Neutrophil (primary cell): Measurements from ENCODE around the gene RBFOX2.

Experiments used
- H3K27ac ChIP-seq: fragments of 200-600 bp; sonication (generic); 2 replicates; pipeline ENCODE4 v1.5.1; 2016; ENCODE audit warnings: mild to moderate bottlenecking, moderate library complexity
- H3K27me3 ChIP-seq: fragments of 200-600 bp; sonication (generic); 2 replicates; pipeline ENCODE4 v1.6.0; 2016; ENCODE audit warnings: mild to moderate bottlenecking
- H3K36me3 ChIP-seq: fragments of 200-600 bp; sonication (generic); 2 replicates; pipeline ENCODE4 v1.5.1; 2017
- H3K4me1 ChIP-seq, 2 experiments: fragments of 200-600 bp in 1 of 2; sonication (generic) in 1 of 2; 1 replicate in 1 of 2; 2 replicates in 1 of 2; pipeline versions ENCODE4 v1.5.1 to v1.6.1; 2013 to 2016; ENCODE audit warnings: low read depth in 1 of 2, low read length in 1 of 2, mild to moderate bottlenecking in 1 of 2, moderate library complexity in 1 of 2; ENCODE audit not compliant: control insufficient read depth in 1 of 2, insufficient read depth in 1 of 2
- H3K4me3 ChIP-seq, 2 experiments: fragments of 200-600 bp in 1 of 2; sonication (generic) in 1 of 2; 1 replicate in 1 of 2; 2 replicates in 1 of 2; pipeline ENCODE4 v1.5.1; 2013 to 2016; ENCODE audit warnings: low read depth in 1 of 2, low read length in 1 of 2, mild to moderate bottlenecking in 1 of 2, moderate library complexity in 1 of 2
- H3K9me3 ChIP-seq: fragments of 200-600 bp; sonication (generic); 2 replicates; pipeline ENCODE4 v1.5.1; 2016
- TF ChIP-seq, protein P1 (sequence below): fragments of 200-600 bp; sonication (generic); IDR thresholded peaks from 2 replicates; pipeline ENCODE4 v1.5.1; 2016; ENCODE audit warnings: antibody characterized with exemption

RBFOX2 gene

DNA sequence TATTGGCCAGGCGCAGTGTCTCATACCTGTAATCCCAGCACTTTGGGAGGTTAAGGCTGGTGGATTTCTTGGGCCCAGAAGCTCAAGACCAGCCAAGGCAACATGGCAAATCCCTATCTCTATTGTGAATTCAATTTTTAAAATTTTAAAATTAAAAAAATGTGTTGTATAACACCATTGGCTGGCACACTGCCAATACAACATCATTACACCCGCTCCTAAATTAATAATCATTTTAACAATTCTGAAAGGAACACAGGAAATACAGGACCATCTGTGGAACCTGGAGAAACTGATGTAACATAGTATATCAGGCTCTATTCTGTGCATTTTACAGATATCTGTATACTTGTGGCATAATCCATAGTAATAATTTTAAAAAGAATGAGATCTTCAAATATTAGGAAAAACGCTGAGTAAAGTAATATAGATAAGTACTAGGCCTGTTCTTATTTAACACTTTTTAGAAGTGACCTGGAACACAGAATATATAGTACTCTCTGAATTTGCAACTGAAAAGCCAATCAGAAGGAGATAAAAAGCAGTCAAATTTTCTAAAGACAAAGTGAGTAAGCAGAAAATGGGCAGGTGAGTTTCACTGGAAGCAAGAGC lies 186.6 kb downstream of the RBFOX2 start:
- TF ChIP-seq, protein P1, sequence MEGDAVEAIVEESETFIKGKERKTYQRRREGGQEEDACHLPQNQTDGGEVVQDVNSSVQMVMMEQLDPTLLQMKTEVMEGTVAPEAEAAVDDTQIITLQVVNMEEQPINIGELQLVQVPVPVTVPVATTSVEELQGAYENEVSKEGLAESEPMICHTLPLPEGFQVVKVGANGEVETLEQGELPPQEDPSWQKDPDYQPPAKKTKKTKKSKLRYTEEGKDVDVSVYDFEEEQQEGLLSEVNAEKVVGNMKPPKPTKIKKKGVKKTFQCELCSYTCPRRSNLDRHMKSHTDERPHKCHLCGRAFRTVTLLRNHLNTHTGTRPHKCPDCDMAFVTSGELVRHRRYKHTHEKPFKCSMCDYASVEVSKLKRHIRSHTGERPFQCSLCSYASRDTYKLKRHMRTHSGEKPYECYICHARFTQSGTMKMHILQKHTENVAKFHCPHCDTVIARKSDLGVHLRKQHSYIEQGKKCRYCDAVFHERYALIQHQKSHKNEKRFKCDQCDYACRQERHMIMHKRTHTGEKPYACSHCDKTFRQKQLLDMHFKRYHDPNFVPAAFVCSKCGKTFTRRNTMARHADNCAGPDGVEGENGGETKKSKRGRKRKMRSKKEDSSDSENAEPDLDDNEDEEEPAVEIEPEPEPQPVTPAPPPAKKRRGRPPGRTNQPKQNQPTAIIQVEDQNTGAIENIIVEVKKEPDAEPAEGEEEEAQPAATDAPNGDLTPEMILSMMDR, result no peak
- Histone ChIP-seq H3K27ac (no peak overlapping the region), H3K9me3 (no peaks in the 10 kb centered on the region), H3K36me3 (no peaks in the 10 kb centered on the region), H3K4me1 (peaks cover 0 to 10% of the 10 kb centered on the region in 2 experiments), H3K27me3 (peaks cover 26% of the 10 kb centered on the region), H3K4me3 (no peak overlapping the region)

DNA sequence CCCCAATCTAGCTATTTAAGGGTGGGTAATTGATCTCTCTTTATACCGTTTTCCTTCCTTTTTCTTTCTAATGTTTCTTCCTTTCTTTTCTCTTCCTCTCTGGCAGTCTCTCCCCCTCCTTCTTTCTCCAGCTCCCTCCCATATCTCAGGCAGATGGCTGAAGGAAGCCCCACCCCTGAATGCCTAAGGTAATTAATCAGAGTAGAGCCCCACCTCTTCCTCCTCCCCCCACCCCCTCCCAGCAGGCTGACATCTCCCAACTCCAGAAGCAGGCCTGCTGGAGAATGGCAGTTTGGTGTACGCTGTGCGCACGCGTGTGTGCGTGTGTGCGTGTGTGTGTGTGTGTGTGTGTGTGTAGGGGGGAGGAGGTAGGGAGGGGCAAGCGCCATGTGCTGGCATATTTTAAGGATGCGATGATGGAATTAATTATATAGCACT lies 188.3 kb downstream of the RBFOX2 start:
- H3K4me1 ChIP-seq, result peaks cover 0 to 16% of the 10 kb centered on the region in 2 experiments
- no peak overlapping the region for H3K4me3 ChIP-seq
- H3K27me3 ChIP-seq, result peaks cover 26% of the 10 kb centered on the region
- TF ChIP-seq, protein P1, result no peak
- no peaks in the 10 kb centered on the region for H3K9me3 ChIP-seq
- no peaks in the 10 kb centered on the region for H3K36me3 ChIP-seq
- no peak overlapping the region for H3K27ac ChIP-seq

DNA sequence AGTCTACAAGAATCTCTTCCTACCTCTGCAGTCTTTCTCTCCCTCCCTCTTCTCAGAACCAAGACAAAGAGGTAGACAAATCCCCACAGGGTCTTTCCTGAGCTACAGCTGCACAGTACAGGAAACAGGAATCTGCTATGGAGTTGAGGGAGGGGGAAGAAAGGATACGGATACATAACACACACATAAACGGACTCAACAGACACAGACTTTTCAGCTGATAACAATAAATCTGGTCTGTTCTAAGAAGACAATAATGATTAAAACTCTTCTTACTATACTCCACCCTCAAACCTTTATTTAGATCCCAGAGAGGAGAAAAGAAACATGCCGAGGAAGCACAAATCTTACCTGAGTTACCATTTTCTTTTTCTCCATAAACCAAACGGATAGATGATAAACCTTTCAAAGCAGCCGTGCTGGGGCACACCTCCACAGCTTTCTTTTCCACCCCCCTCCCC lies 188.8 kb downstream of the RBFOX2 start:
- Histone ChIP-seq H3K4me3 (no peak overlapping the region), H3K27me3 (peaks cover 26% of the 10 kb centered on the region), H3K9me3 (no peaks in the 10 kb centered on the region), H3K4me1 (peaks cover 0 to 16% of the 10 kb centered on the region in 2 experiments), H3K27ac (no peak overlapping the region), H3K36me3 (no peaks in the 10 kb centered on the region)
- TF ChIP-seq, protein P1, result no peak

DNA sequence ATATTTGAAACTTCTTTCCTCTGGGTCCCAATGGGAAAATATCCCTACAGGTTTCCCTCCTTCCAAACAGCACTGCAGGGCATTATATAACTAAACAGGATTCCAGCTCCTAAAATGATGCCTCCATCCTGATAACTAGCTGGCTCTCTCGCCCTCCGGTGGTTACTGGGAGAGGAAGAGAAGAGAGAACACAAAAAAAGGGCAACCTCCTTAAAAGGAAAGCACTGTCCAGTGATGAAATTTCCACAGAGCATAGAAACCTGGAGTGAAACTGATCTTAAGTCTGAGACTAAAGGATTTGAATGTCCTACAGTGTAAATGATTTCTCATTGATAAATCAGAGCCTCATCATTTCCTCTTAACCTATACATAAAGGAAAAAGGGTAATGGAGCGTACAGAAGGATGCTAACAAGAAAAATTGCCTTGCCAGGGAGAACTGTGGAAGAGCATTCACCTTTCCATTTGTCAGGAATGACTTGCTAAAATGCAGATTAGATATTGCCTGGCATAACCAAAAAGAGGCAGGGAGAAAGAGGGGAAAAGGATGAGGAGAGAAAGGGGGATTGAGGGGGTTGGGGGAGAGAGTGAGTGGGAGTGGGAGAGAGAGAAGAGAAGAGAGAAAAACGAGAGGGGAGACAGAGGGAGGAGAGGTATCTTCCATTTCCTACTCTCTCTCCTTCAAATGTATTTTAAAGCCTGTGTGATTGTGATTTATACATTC lies 189.6 kb downstream of the RBFOX2 start:
- Histone ChIP-seq H3K4me3 (no peak overlapping the region), H3K9me3 (no peaks in the 10 kb centered on the region), H3K4me1 (peaks cover 0 to 16% of the 10 kb centered on the region in 2 experiments), H3K27ac (no peak overlapping the region), H3K36me3 (no peaks in the 10 kb centered on the region), H3K27me3 (peaks cover 26% of the 10 kb centered on the region)
- TF ChIP-seq, protein P1, result no peak

DNA sequence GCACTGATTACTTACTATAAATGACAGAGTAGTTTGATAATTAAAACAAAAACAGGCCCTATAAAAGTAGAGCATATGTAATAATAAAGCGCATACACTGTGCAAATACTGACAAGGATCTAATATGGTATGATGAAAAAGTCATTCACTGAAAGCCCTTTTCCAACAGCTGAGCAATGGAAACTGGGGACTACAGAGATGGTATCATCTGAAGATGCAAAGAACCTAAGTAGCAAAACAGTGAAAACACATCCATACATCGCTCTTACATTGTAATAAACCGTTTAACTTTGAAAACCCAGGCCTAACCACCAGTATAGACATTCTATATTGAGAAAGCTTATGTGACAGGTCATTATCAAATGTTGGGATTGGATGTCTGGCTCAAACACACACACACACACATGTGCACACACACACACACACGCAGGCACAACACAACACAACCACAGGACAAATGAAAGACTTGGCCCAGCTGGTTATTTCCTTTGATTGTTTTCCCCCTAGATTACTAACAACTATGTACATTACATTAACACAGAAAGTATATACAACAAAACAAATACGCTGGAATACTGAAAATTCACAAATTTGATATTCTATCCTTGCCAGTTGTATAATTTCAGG lies 191.4 kb downstream of the RBFOX2 start:
- Histone ChIP-seq H3K4me1 (peaks cover 0 to 16% of the 10 kb centered on the region in 2 experiments), H3K36me3 (no peaks in the 10 kb centered on the region), H3K27ac (no peak overlapping the region), H3K4me3 (no peak overlapping the region), H3K9me3 (no peaks in the 10 kb centered on the region), H3K27me3 (peaks cover 26% of the 10 kb centered on the region)
- TF ChIP-seq, protein P1, result no peak
